Measurements from ENCODE around the gene GDF9.

GRCh38 chr5:132841305-132841704 is 25.0 kb downstream of the GDF9 start:
- TF ChIP-seq, protein P1, sequence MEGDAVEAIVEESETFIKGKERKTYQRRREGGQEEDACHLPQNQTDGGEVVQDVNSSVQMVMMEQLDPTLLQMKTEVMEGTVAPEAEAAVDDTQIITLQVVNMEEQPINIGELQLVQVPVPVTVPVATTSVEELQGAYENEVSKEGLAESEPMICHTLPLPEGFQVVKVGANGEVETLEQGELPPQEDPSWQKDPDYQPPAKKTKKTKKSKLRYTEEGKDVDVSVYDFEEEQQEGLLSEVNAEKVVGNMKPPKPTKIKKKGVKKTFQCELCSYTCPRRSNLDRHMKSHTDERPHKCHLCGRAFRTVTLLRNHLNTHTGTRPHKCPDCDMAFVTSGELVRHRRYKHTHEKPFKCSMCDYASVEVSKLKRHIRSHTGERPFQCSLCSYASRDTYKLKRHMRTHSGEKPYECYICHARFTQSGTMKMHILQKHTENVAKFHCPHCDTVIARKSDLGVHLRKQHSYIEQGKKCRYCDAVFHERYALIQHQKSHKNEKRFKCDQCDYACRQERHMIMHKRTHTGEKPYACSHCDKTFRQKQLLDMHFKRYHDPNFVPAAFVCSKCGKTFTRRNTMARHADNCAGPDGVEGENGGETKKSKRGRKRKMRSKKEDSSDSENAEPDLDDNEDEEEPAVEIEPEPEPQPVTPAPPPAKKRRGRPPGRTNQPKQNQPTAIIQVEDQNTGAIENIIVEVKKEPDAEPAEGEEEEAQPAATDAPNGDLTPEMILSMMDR (IDR thresholded peaks at IDR 0.05): no peak
- no peak for TF ChIP-seq POLR2A (IDR thresholded peaks at IDR 0.05)
- no peak for TF ChIP-seq EP300 (IDR thresholded peaks at IDR 0.05)
